ENCODE data around the gene CKS2. TPM values are rescaled to one million over a fixed set of nuclear protein-coding genes. Genes with fewer than 3 reads are reported as not detected.
"Not testable (repeated sequence)": the region's sequence is repeated elsewhere in the genome, so short reads cannot be mapped to it uniquely, and the experiment has no call there.

CKS2 gene
- 139 and 145 TPM in 2 replicates for total RNA-seq (2014; rRNA removed; shearing (Covaris generic))

GRCh38 chr9:89310475-89311345 lies at the start of gene CKS2:
CKS2 (plus strand) TSS chr9:89311195; CDS start chr9:89311293, 98 bp downstream.
- DNase-seq (ENCODE audit: low spot score): peak; percentile 100

DNA sequence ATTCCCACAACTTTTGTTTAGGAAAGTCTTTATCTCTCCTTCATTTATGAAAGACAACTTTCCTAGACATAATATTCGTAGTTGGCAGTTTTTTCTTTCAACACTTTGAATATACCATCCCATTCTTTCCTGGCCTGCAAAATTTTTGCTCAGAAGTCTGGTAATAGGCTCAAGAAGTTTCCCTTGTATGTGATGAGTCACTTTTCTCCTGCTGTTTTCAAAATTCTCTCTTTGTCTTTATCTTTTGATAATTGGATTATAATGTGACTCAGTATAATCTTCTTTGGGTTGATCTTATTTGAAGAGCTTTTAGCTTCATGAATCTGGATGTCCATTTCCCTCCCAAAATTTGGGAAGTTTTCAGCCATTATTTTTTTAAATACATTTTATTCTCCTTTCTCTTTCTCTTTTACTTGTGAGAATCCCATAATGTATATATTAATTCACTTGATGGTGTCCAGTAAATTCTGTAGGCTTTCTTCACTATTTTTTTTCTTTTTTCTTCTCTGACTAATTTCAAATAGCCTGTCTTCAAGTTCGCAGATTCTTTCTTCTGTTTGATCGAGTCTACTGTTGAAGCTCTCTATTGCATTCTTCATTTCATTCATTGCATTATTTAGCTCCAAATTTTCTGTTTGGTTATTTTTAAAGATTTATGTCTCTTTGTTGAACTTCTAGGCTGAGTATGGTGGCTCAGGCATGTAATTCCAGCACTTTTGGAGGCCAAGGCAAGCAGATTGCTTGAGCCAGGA lies 37.3 kb upstream of the CKS2 start:
- DNase-seq (ENCODE audit: low spot score): no peak

DNA sequence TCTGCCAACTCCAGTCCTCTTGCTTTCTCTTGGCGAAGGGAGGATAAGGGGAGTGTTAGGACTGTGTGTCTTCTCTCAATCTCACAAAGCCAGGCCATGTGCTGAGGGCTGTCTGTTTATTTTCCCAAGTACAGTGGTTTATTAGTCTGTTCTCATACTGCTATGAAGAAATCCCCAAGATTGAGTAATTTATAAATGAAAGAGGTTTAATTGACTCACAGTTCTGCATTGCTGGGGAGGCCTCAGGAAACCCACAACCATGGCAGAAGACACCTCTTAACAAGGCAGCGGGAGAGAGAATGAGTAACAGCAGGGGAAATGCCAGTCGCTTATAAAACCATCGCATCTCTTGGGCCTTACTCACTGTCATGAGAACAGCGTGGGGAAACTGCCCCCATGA lies 36.2 kb upstream of the CKS2 start:
- no peak for DNase-seq (ENCODE audit: low spot score)

- not testable (repeated sequence) for DNase-seq (ENCODE audit: low spot score)
Measured at GRCh38 chr9:89276040-89276439, 35.0 kb upstream of the CKS2 start.

DNA sequence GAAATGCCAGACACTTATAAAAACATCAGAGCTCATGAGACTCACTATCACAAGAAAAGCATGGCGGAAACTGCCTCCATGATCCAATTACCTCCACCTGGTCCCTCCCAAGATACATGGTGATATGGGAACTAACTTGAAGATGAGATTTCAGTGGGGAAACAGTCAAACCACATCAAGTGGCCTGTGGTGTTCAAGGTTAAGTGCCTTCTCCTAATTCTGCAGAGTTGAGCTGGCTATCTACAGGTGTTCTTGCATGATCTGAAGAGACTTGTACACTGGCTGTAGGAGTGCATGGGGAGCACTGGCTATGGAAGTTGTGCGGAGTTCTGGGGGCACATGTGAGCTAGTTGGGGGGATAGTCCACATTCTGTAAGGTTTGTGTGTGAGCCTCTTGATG lies 34.0 kb upstream of the CKS2 start:
- DNase-seq (ENCODE audit: low spot score): no peak

DNA sequence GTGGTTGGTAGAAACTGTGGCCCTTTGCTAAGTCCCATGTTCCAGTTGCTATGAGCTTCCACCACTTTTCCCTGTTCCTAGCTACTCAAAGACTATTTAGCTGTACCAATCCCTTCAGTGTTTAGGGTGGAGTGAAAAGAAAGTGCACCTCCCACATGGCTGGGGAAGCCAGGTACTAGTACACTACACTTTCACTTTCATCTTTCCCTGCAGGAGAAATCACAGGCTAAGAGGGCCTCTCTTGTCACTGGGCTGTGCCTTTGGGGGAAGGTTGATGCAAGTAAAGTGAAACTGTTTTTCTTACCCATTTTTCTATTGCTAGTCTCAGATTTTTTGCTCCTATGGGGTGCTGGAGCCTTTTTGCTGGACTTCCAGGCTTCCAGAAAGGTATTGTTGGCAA lies 33.5 kb upstream of the CKS2 start:
- no peak for DNase-seq (ENCODE audit: low spot score)

- no peak for DNase-seq (ENCODE audit: low spot score)
Measured at GRCh38 chr9:89278551-89278950, 32.4 kb upstream of the CKS2 start.

GRCh38 chr9:89278997-89279739 lies 31.8 kb upstream of the CKS2 start:
- peak; percentile 70 for DNase-seq (ENCODE audit: low spot score)

DNA sequence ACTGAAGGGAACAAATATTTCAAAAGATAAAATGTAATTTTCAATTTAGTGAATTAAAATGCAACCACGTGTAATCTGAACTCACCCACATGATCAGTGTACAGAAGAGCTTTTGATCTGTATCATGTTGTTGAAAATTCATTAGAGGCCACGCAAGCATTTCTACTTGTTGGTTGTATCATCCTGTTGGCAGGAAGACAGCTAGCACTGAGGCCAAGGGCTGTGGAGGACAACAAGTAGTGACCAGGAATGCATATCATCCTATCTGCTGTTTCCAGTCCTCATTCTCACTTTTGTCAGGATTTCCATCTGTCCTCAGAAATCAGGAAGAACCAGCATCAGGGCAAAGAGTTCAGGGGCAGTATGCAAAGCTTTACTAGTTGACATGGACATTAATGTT lies 29.9 kb upstream of the CKS2 start:
- no peak for DNase-seq (ENCODE audit: low spot score)

DNA sequence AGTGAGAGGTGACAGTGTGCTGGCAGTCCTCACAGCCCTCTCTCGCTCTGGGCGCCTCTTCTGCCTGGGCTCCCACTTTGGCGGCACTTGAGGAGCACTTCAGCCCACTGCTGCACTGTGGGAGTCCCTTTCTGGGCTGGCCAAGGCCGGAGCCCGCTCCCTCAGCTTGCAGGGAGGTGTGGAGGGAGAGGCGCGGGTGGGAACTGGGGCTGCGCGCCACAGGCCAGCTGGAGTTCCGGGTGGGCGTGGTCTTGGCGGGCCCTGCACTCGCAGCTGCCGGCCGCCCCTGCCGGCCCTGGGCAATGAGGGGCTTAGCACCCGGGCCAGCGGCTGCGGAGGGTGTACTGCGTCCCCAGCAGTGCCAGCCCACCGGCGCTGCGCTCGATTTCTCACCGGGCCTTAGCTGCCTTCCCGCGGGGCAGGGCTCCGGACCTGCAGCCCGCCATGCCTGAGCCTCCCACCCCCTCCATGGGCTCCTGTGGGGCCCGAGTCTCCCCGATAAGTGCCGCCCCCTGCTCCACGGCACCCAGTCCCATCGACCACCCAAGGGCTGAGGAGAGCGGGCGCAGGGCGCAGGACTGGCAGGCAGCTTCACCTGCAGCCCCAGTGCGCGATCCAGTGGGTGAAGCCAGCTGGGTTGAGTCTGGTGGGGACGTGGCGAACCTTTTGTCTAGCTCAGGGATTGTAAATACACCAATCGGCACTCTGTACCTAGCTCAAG lies 28.6 kb upstream of the CKS2 start:
- DNase-seq (ENCODE audit: low spot score): not testable (repeated sequence)

GRCh38 chr9:89284076-89284475 lies 26.9 kb upstream of the CKS2 start:
- DNase-seq (ENCODE audit: low spot score): no peak

DNA sequence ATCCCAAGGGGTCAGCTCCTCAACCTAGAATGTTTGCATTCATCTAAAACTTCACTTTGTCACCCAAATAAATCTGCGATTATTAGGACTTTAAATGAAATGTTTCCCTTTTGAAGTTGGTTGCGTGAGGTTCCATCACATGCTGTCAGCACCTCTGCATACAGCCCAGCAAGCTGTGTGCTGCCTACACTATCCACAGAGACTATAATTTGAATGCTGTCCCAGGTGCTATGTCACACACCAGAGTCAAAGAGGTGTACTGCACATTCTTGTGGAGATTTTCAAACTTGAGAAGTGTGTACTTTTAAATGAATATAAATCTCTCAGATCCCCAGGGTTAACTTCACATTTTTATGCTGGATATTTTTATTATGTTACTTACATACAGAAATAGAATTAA lies 19.3 kb upstream of the CKS2 start:
- no peak for DNase-seq (ENCODE audit: low spot score)

GRCh38 chr9:89293014-89293413 lies 18.0 kb upstream of the CKS2 start:
- no peak for DNase-seq (ENCODE audit: low spot score)

DNA sequence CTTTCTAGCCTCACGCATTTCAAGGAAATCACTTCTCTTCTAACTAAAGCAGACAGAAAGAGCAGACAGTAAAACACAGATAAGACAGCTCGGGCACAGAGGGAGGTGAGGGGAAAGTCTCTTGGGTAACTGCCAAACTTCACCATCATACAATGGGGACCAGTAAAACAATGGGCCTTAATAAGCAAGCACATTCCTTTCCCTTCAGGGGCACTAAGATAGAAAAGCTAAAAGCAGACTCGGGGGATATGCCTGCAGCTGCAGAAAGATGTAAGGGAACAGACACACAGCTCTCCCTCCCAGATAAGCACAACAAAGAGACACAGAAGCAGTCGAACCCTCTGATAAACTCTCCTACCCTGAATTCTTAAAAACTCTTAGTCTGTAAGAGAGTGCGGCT lies 15.6 kb upstream of the CKS2 start:
- DNase-seq (ENCODE audit: low spot score): no peak

DNA sequence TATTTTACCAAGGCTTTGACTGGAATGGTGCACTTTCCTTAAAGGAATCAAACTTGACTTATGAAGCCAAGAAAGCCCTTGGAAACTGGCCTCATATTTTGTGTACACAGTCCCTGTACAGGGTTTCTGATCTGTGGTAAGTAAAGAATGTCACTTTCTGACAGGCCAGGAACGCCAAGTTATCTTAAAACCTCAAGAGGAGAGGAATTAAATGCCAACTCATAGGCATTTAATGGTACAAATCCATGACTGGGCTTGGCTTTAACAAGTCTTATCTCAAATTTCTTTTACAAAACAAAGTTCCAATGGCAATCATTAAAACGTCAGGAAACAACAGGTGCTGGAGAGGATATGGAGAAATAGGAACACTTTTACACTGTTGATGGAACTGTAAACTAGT lies 9.0 kb upstream of the CKS2 start:
- not testable (repeated sequence) for DNase-seq (ENCODE audit: low spot score)

DNA sequence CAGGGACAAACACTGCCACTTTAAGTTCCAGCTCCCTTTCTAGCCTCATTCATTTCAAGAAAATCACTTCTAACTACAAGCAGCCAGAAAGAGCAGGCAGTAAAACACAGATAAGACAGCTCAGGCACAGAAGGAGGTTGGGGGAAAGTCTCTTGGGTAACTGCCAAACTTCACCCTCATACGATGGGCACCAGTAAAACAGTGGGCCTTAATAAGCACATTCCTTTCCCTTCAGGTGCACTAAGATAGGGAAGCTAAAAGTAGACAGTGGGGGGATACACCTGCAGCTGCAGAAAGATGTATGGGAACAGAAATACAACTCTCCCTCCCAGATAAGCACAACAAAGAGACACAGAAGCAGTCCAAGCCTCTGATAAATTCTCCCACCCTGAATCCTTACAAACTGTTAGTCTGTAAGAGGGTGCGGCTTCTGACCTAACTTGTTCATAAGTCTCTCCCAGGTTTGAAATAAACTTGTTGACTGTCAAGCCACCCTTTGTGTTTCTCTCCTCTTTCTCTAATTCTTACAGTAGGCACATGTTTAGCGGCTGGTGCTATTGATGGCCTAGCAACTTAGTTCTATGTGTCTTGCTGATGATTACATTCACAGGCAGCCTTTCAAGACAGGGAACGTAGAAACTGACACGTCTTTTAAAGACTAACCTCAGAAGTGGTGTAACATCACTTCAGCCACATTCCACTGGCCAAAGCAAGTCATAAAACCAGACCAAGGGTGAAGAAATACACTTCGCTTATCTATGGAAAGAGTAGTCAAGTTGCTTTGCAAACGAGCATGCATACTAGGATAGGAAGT lies 6.8 kb upstream of the CKS2 start:
- DNase-seq (ENCODE audit: low spot score): no peak

DNA sequence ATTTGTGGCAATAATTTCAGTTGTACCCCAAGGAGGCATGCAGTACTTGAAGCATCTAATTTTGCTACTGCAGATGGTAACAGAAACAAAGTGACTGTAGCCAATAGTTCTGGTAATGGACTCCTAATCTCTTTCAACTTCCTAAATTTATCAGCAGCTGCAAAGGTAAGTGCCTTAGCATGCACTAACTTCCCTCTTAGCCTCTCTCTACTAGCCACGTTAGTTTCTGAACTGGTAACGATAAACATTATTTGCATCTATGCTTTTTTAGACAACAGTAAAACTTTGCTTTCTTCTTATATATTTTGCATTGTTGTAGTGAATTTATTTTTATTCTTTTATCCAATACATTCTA lies 6.2 kb upstream of the CKS2 start:
- no peak for DNase-seq (ENCODE audit: low spot score)

DNA sequence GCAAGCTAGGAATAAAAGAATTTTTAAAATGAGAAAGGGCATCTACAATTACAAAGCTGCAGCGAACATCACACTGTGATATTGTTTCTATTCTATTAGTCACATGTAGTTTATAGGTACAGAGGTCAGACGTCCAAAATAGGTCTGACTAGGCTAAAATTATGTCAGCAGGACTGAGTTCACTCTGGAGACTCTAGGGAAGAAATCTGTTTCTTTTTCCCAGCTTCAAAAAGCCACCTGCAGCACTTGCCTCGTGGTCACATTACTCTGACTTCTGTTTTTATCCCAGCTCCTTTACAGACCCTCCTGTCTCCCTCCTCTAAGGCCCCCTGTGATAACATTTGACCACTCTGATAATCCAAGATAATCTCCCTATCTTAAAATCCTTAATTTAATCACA lies 5.1 kb upstream of the CKS2 start:
- no peak for DNase-seq (ENCODE audit: low spot score)

DNA sequence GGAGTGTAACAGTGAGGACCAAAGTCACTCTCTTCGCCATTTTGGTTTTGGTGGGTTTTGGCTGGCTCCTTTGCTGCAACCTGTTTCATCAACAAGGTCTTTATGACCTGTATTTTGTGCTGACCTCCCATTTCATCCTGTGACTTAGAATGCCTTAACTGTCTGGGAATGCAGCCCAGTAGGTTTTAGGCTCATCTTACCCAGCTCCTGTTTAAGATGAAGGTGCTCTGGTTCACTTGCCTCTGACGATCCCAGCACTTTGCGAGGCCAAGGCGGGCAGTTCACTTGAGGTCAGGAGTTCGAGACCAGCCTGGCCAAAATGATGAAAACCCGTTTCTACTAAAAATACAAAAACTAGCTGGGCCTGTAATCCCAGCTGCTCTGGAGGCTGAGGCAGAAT lies 1.8 kb upstream of the CKS2 start:
- no peak for DNase-seq (ENCODE audit: low spot score)

DNA sequence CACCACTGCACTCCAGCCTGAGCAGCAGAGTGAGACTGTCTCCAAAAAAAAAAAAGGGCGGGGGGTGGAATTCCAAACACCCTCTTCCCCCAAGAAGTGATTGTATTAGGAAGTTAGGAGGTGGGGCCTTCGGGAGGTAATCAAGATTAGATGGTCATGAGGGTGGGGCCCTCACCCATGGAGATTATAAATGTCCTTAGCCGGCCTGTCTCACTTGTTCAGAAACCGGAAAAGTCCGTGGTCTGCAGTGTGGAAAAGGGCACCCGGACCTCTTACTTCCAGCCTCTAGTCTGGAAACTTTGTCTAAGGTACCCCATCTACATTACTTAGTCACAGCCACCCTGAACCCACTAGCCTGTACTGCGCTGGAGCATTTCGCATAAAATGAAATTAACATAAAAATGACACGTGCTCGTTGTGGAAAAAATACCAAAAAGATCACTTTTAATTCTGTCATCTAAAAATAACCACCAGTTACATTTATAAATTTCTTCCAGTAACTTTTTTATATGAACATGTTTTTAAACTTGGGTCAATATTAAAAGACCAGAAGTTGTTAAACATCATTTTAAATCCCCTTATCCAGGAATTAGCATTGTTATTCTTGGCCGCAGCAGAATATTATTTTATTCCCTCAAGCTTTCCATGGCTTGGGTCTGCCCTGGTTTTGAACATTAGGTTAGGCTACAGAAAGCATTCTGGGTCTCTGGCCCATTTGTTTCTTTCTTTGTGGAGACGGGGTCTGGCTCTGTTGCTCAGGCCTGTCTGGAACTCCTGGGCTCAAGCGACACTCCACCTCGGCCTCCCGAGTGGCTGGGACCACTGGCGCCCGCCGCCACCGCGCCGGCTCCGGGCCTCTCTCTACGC lies 1.2 kb upstream of the CKS2 start:
- DNase-seq (ENCODE audit: low spot score): peak; percentile 55

Measured in HT-29 (cell line).